Measurements from ENCODE around the gene SPC25. TPM values are rescaled to one million over a fixed set of nuclear protein-coding genes. Genes with fewer than 3 reads are reported as not detected.
"Not testable (repeated sequence)": the region's sequence is repeated elsewhere in the genome, so short reads cannot be mapped to it uniquely, and the experiment has no call there.

Gene SPC25
- not detected for total RNA-seq

GRCh38 chr2:168890006-168890782 lies at the start of gene SPC25:
Gene SPC25 (minus strand): TSS chr2:168890430. CDS start chr2:168889519, 911 bp downstream.
- Histone ChIP-seq H3K9me3 (no peaks in the 10 kb centered on the region), H3K27me3 (no peaks in the 10 kb centered on the region), H3K4me3 (peak within 1 kb of the TSS; percentile 57 to 63), H3K27ac (no peak within 1 kb of the TSS), H3K4me1 (peaks cover 0 to 4% of the 10 kb centered on the region in 2 donors), H3K36me3 (no peaks in the 10 kb centered on the region)
- DNase-seq (ENCODE audit: low spot score in 2 of 2): peak; percentile 59 to 91
- TF ChIP-seq CTCF (IDR thresholded peaks at IDR 0.05): no peak
- intact Hi-C loops (cut with DNase I): no loop called here

DNA sequence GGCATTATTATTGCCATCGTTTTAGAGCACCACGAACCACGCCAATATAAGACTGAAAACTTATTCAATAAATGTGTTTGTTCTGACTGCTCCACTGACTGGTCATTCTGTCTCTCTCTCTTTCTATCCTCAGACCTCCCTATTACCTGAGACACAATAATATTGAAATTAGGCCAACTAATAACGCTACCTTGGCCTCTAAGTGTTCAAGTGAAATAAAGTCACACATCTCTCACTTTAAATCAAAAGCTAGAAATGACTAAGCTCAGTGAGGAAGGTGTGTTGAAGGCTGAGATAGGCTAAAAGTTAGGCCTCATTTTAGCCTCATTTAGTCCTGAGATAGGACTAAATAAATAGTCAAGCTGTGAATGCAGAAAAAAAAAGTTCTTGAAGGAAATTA lies 49.7 kb upstream of the SPC25 start:
- no peaks in the 10 kb centered on the region for H3K4me1 ChIP-seq
- H3K36me3 ChIP-seq: no peaks in the 10 kb centered on the region
- DNase-seq (ENCODE audit: low spot score in 2 of 2): no peak
- H3K9me3 ChIP-seq: no peaks in the 10 kb centered on the region
- TF ChIP-seq CTCF (IDR thresholded peaks at IDR 0.05): no peak
- no peak overlapping the region for H3K4me3 ChIP-seq
- intact Hi-C loops (cut with DNase I): no loop called here
- no peak overlapping the region for H3K27ac ChIP-seq
- H3K27me3 ChIP-seq: no peaks in the 10 kb centered on the region

DNA sequence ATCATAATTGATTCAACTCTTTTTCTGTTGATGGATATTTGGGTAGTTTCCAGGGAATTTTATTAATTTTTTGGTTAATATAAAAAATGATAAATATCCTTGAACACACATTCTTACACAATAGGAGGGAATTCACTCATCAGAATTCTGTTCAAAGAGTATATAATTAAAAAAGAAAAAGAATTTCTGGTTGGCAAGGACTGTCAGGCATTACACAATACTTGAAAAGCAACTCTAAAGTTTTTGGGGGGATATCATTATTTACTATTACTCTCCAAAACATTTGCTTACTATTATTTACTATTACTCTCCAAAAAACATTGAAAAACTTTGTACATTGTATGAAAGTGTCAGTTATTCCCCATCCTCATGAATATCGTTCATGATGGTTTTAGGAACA lies 48.8 kb upstream of the SPC25 start:
- intact Hi-C loops (cut with DNase I): no loop called here
- no peak for TF ChIP-seq CTCF (IDR thresholded peaks at IDR 0.05)
- no peaks in the 10 kb centered on the region for H3K27me3 ChIP-seq

GRCh38 chr2:168935810-168936581 lies 45.8 kb upstream of the SPC25 start:
- no peak overlapping the region for H3K27ac ChIP-seq

More for the DNA sequence above, 48.8 kb upstream of the SPC25 start:
- no peaks in the 10 kb centered on the region for H3K9me3 ChIP-seq
- H3K4me1 ChIP-seq: no peaks in the 10 kb centered on the region
- DNase-seq (ENCODE audit: low spot score in 2 of 2): no peak
- no peak overlapping the region for H3K27ac ChIP-seq
- no peaks in the 10 kb centered on the region for H3K36me3 ChIP-seq
- H3K4me3 ChIP-seq: no peak overlapping the region

DNA sequence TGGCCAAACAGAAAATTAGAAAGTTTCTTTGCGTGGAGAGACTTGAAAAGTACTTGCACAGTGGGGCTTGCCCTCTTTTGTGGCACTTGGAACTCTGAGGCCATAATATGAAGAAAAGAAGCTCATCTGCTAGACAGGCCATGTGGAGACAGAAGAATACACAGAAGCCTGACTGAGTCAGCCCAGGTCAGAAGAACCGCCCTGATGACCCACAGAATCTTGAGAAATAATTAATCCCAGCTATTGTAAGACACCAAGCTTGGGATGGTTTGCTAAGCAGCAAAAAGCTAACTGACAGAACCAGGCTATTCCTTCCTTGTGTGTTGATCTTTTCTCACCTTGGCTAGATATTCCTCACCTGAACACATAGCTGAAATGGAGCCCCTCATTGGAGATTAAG lies 44.6 kb upstream of the SPC25 start:
- H3K4me3 ChIP-seq: no peak overlapping the region
- no peaks in the 10 kb centered on the region for H3K4me1 ChIP-seq
- no peaks in the 10 kb centered on the region for H3K9me3 ChIP-seq
- intact Hi-C loops (cut with DNase I): no loop called here
- H3K27ac ChIP-seq: no peak overlapping the region
- H3K36me3 ChIP-seq: no peaks in the 10 kb centered on the region
- TF ChIP-seq CTCF (IDR thresholded peaks at IDR 0.05): no peak
- no peak for DNase-seq (ENCODE audit: low spot score in 2 of 2)
- H3K27me3 ChIP-seq: no peaks in the 10 kb centered on the region

More at GRCh38 chr2:168935810-168936581, 45.8 kb upstream of the SPC25 start:
- Histone ChIP-seq H3K27me3 (no peaks in the 10 kb centered on the region), H3K9me3 (no peaks in the 10 kb centered on the region), H3K36me3 (no peaks in the 10 kb centered on the region), H3K4me1 (no peaks in the 10 kb centered on the region), H3K4me3 (no peak overlapping the region)
- intact Hi-C loops (cut with DNase I): no loop called here
- DNase-seq (ENCODE audit: low spot score in 2 of 2): no peak
- no peak for TF ChIP-seq CTCF (IDR thresholded peaks at IDR 0.05)

DNA sequence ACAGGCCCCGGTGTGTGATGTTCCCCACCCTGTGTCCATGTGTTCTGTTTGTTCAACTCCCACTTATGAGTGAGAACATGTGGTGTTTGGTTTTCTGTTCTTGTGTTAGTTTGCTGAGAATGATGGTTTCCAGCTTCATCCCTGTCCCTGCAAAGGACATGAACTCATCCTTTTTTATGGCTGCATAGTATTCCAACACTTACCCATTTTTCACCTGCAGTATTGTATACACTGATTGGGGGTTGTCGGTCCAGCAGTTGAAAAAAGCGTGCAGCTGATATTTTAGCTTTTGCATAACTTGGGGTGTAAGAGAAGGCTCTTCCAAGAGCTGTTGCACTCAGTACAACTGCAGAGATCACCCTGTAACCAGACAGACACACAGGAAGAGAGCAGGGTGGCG lies 41.9 kb upstream of the SPC25 start:
- DNase-seq (ENCODE audit: low spot score in 2 of 2); intact Hi-C loops (cut with DNase I); H3K4me1 ChIP-seq; H3K4me3 ChIP-seq; H3K9me3 ChIP-seq; H3K36me3 ChIP-seq; H3K27me3 ChIP-seq; H3K27ac ChIP-seq: not testable (repeated sequence)
